Mesendoderm (in vitro differentiated cells): ENCODE measurements around the gene HIP1.
"Not testable (repeated sequence)": the region's sequence is repeated elsewhere in the genome, so short reads cannot be mapped to it uniquely, and the experiment has no call there.

Experiments
- DNase-seq: peaks from one replicate; pipeline ENCODE4 v3.0.0; 2013
- H2AK5ac ChIP-seq: 2 replicates; pipeline ENCODE4 v1.6.1; 2013; ENCODE audit warnings: low read length, inconsistent platforms
- H2BK120ac ChIP-seq: 2 replicates; pipeline ENCODE4 v1.6.1; 2013; ENCODE audit warnings: low read depth, mild to moderate bottlenecking, low read length, moderate library complexity, mixed read lengths
- H2BK15ac ChIP-seq: replicated peaks from 2 replicates; pipeline ENCODE4 v1.6.1; 2013; ENCODE audit warnings: low read depth, mild to moderate bottlenecking, moderate library complexity
- H2BK5ac ChIP-seq: 2 replicates; pipeline ENCODE4 v1.6.1; 2013; ENCODE audit warnings: low read length, inconsistent platforms
- H3K18ac ChIP-seq: 2 replicates; pipeline ENCODE4 v1.6.1; 2013; ENCODE audit warnings: mild to moderate bottlenecking, low read length, mixed read lengths
- H3K23ac ChIP-seq: one replicate; pipeline ENCODE4 v1.6.1; 2013; ENCODE audit warnings: low read length
- H3K27ac ChIP-seq: 2 replicates; pipeline ENCODE4 v1.5.1; 2013; ENCODE audit warnings: low read depth, mild to moderate bottlenecking, inconsistent platforms, low read length, moderate library complexity
- H3K27me3 ChIP-seq: 2 replicates; pipeline ENCODE4 v1.6.1; 2013; ENCODE audit warnings: low read length, control low read depth, mild to moderate bottlenecking, inconsistent platforms; ENCODE audit not compliant: insufficient read depth, poor library complexity
- H3K36me3 ChIP-seq: 2 replicates; pipeline ENCODE4 v1.6.1; 2013; ENCODE audit warnings: low read length, inconsistent platforms; ENCODE audit not compliant: control insufficient read depth, insufficient read depth
- H3K4ac ChIP-seq: one replicate; pipeline ENCODE4 v1.6.1; 2013; ENCODE audit warnings: low read depth, mild to moderate bottlenecking, low read length, moderate library complexity
- H3K4me1 ChIP-seq: 2 replicates; pipeline ENCODE4 v1.6.1; 2013; ENCODE audit warnings: low read depth, low read length, inconsistent platforms; ENCODE audit not compliant: control insufficient read depth
- H3K4me2 ChIP-seq: 2 replicates; pipeline ENCODE4 v1.6.1; 2013; ENCODE audit warnings: low read length
- H3K4me3 ChIP-seq: 2 replicates; pipeline ENCODE4 v1.5.1; 2013; ENCODE audit warnings: mild to moderate bottlenecking, low read length
- H3K56ac ChIP-seq: one replicate; pipeline ENCODE4 v1.6.1; 2013; ENCODE audit warnings: low read length
- H3K79me1 ChIP-seq: 2 replicates; pipeline ENCODE4 v1.6.1; 2013; ENCODE audit warnings: low read length, inconsistent platforms
- H3K79me2 ChIP-seq: 2 replicates; pipeline ENCODE4 v1.6.1; 2013; ENCODE audit warnings: mild to moderate bottlenecking, low read length; ENCODE audit not compliant: control insufficient read depth, insufficient read depth
- H3K9ac ChIP-seq: 2 replicates; pipeline ENCODE4 v1.6.1; 2013; ENCODE audit warnings: low read length, inconsistent platforms
- H4K5ac ChIP-seq: one replicate; pipeline ENCODE4 v1.6.1; 2013; ENCODE audit warnings: low read length
- H4K8ac ChIP-seq: one replicate; pipeline ENCODE4 v1.6.1; 2013; ENCODE audit warnings: low read depth, mild to moderate bottlenecking, control low read depth, low read length, moderate library complexity
- WGBS: extraction: QIAGEN DNeasy Blood & Tissue Kit; methylation state at CpG from one replicate; pipeline ENCODE4 v1.1.7; 2013; ENCODE audit warnings: low lambda C conversion rate, missing lambda C conversion rate; ENCODE audit not compliant: insufficient coverage; ENCODE audit errors: extremely low coverage; 5-methylcytosine and 5-hydroxymethylcytosine counted together

HIP1 gene

GRCh38 chr7:75596727-75597614 is 141.8 kb downstream of the HIP1 start:
- peak overlapping the region; percentile 15 for H3K56ac ChIP-seq
- no peak overlapping the region for H2BK120ac ChIP-seq
- H2BK15ac ChIP-seq, result no peak overlapping the region
- DNase-seq, result no peak
- no peak overlapping the region for H3K4me3 ChIP-seq
- H2BK5ac ChIP-seq, result no peak overlapping the region
- no peak overlapping the region for H3K4ac ChIP-seq
- no peak overlapping the region for H3K18ac ChIP-seq
- no peak overlapping the region for H3K4me2 ChIP-seq
- H3K27ac ChIP-seq, result no peak overlapping the region
- H4K5ac ChIP-seq, result no peak overlapping the region
- H2AK5ac ChIP-seq, result no peak overlapping the region
- H3K79me2 ChIP-seq, result no peaks in the 10 kb centered on the region
- H3K36me3 ChIP-seq, result no peaks in the 10 kb centered on the region
- no peak overlapping the region for H3K9ac ChIP-seq
- no peaks in the 10 kb centered on the region for H3K4me1 ChIP-seq
- H3K79me1 ChIP-seq, result no peaks in the 10 kb centered on the region
- no CpG with 5 or more reads among the region's 16 CpGs for WGBS
- H3K27me3 ChIP-seq, result no peaks in the 10 kb centered on the region
- H3K23ac ChIP-seq, result no peak overlapping the region
- no peak overlapping the region for H4K8ac ChIP-seq

- H3K4me3 ChIP-seq, result no peak overlapping the region
- H3K27me3 ChIP-seq, result no peaks in the 10 kb centered on the region
- H2BK120ac ChIP-seq, result no peak overlapping the region
- peaks cover 3% of the 10 kb centered on the region for H3K36me3 ChIP-seq
- H4K5ac ChIP-seq, result no peak overlapping the region
- no peak overlapping the region for H3K23ac ChIP-seq
- no peak overlapping the region for H2AK5ac ChIP-seq
- DNase-seq, result no peak
- no peaks in the 10 kb centered on the region for H3K79me2 ChIP-seq
- no peaks in the 10 kb centered on the region for H3K79me1 ChIP-seq
- no peak overlapping the region for H3K4me2 ChIP-seq
- no peak overlapping the region for H3K18ac ChIP-seq
- no peak overlapping the region for H3K56ac ChIP-seq
- no peak overlapping the region for H3K4ac ChIP-seq
- H4K8ac ChIP-seq, result no peak overlapping the region
- WGBS, result no CpG with 5 or more reads among the region's 4 CpGs
- H3K9ac ChIP-seq, result no peak overlapping the region
- H2BK5ac ChIP-seq, result no peak overlapping the region
- H3K4me1 ChIP-seq, result no peaks in the 10 kb centered on the region
- H3K27ac ChIP-seq, result no peak overlapping the region
- no peak overlapping the region for H2BK15ac ChIP-seq
Observed at GRCh38 chr7:75595766-75596165, 143.0 kb downstream of the HIP1 start.

- not testable (repeated sequence) for H3K56ac ChIP-seq, H2BK15ac ChIP-seq, H3K9ac ChIP-seq, H3K4ac ChIP-seq, H3K27me3 ChIP-seq, H3K27ac ChIP-seq, H3K23ac ChIP-seq, H4K5ac ChIP-seq, H2BK120ac ChIP-seq, DNase-seq, H2AK5ac ChIP-seq, H3K79me1 ChIP-seq, H3K4me1 ChIP-seq, H4K8ac ChIP-seq, H3K79me2 ChIP-seq, H3K4me3 ChIP-seq, H3K36me3 ChIP-seq, H3K4me2 ChIP-seq, H3K18ac ChIP-seq, H2BK5ac ChIP-seq
- no CpG with 5 or more reads among the region's 12 CpGs for WGBS
Observed at GRCh38 chr7:75593500-75594184, 145.1 kb downstream of the HIP1 start.

- no peaks in the 10 kb centered on the region for H3K4me1 ChIP-seq
- H2AK5ac ChIP-seq, result no peak overlapping the region
- no CpG with 5 or more reads among the region's 5 CpGs for WGBS
- no peak overlapping the region for H3K4me3 ChIP-seq
- no peak overlapping the region for H3K4me2 ChIP-seq
- peaks cover 3% of the 10 kb centered on the region for H3K36me3 ChIP-seq
- no peaks in the 10 kb centered on the region for H3K79me1 ChIP-seq
- H2BK15ac ChIP-seq, result no peak overlapping the region
- H2BK120ac ChIP-seq, result no peak overlapping the region
- no peaks in the 10 kb centered on the region for H3K27me3 ChIP-seq
- H3K18ac ChIP-seq, result no peak overlapping the region
- H3K4ac ChIP-seq, result no peak overlapping the region
- H2BK5ac ChIP-seq, result no peak overlapping the region
- H3K79me2 ChIP-seq, result no peaks in the 10 kb centered on the region
- no peak overlapping the region for H4K5ac ChIP-seq
- H3K9ac ChIP-seq, result no peak overlapping the region
- no peak overlapping the region for H3K27ac ChIP-seq
- no peak overlapping the region for H3K56ac ChIP-seq
- H4K8ac ChIP-seq, result no peak overlapping the region
- no peak for DNase-seq
- no peak overlapping the region for H3K23ac ChIP-seq
Observed at GRCh38 chr7:75591467-75592255, 147.1 kb downstream of the HIP1 start.

GRCh38 chr7:75590373-75591005 is 148.3 kb downstream of the HIP1 start:
- H2AK5ac ChIP-seq, result no peak overlapping the region
- no peak overlapping the region for H3K4me3 ChIP-seq
- H3K27ac ChIP-seq, result no peak overlapping the region
- no peak overlapping the region for H3K9ac ChIP-seq
- no peaks in the 10 kb centered on the region for H3K79me1 ChIP-seq
- H3K4ac ChIP-seq, result no peak overlapping the region
- no peaks in the 10 kb centered on the region for H3K27me3 ChIP-seq
- no peak for DNase-seq
- H3K4me2 ChIP-seq, result no peak overlapping the region
- no peaks in the 10 kb centered on the region for H3K79me2 ChIP-seq
- peaks cover 5% of the 10 kb centered on the region for H3K36me3 ChIP-seq
- H4K5ac ChIP-seq, result no peak overlapping the region
- H3K4me1 ChIP-seq, result no peaks in the 10 kb centered on the region
- no peak overlapping the region for H3K18ac ChIP-seq
- no peak overlapping the region for H3K56ac ChIP-seq
- no peak overlapping the region for H2BK15ac ChIP-seq
- no peak overlapping the region for H3K23ac ChIP-seq
- H2BK5ac ChIP-seq, result no peak overlapping the region
- no peak overlapping the region for H2BK120ac ChIP-seq
- H4K8ac ChIP-seq, result no peak overlapping the region
- WGBS, result no CpG with 5 or more reads among the region's 2 CpGs
